C4-2B (cell line): ENCODE measurements around the gene SLC25A24.
A peak's percentile ranks its signal among the peaks of the same experiment; 100 is the strongest.
"Not testable (repeated sequence)": the region's sequence is repeated elsewhere in the genome, so short reads cannot be mapped to it uniquely, and the experiment has no call there.

Experiments
- H3K27ac ChIP-seq: fragments of 450-650 bp; 2 replicates; pipeline ENCODE4 v1.5.1; 2017
- CTCF ChIP-seq: fragments of 450-650 bp; conservative IDR thresholded peaks from 2 replicates; pipeline ENCODE4 v1.5.1; 2017; ENCODE audit warnings: mild to moderate bottlenecking
- ZFX ChIP-seq: fragments of 450-650 bp; IDR thresholded peaks from 2 replicates; pipeline ENCODE4 v1.6.1; 2017

The SLC25A24 gene

GRCh38 chr1:108211014-108211413 is 10.9 kb upstream of the SLC25A24 start:
- no peak for TF ChIP-seq ZFX
- TF ChIP-seq CTCF: no peak
- H3K27ac ChIP-seq: no peak overlapping the region

- TF ChIP-seq ZFX: no peak
- no peak for TF ChIP-seq CTCF
- H3K27ac ChIP-seq: no peak overlapping the region
Observed at GRCh38 chr1:108209456-108210108, 9.4 kb upstream of the SLC25A24 start.

- TF ChIP-seq ZFX (no peak), CTCF (no peak)
- no peak overlapping the region for H3K27ac ChIP-seq
Observed at GRCh38 chr1:108208724-108209446, 8.7 kb upstream of the SLC25A24 start.

- not testable (repeated sequence) for H3K27ac ChIP-seq
Observed at GRCh38 chr1:108203582-108203981, 3.4 kb upstream of the SLC25A24 start.

GRCh38 chr1:108201687-108202086 is 1.5 kb upstream of the SLC25A24 start:
- H3K27ac ChIP-seq: no peak overlapping the region

GRCh38 chr1:108200687-108201051 is 526 bp upstream of the SLC25A24 start:
- H3K27ac ChIP-seq: peak overlapping the region; percentile 83
- TF ChIP-seq CTCF (peak; percentile 67), ZFX (no peak)

More at GRCh38 chr1:108201687-108202086, 1.5 kb upstream of the SLC25A24 start:
- TF ChIP-seq ZFX (no peak), CTCF (no peak)

- TF ChIP-seq ZFX (no peak), CTCF (no peak)
- peak overlapping the region; percentile 83 for H3K27ac ChIP-seq
Observed at GRCh38 chr1:108199201-108199691, 897 bp downstream of the SLC25A24 start.
